Mesenchymal stem cell (in vitro differentiated cells and primary cell): Measurements from ENCODE around the gene SPINK4.
A peak's percentile ranks its signal among the peaks of the same experiment; 100 is the strongest.

Experiments
- DNase-seq: peaks from one replicate; pipeline ENCODE4 v3.0.0-alpha.2; 2013
- H2AFZ ChIP-seq: one replicate; pipeline ENCODE4 v1.6.1; 2013; ENCODE audit warnings: low read depth, mild to moderate bottlenecking, control low read depth, inconsistent platforms, low read length, moderate library complexity
- H2AK5ac ChIP-seq: 2 replicates; pipeline ENCODE4 v1.6.1; 2013; ENCODE audit warnings: low read length, moderate library complexity, mild to moderate bottlenecking, inconsistent platforms; ENCODE audit not compliant: severe bottlenecking
- H2BK120ac ChIP-seq: one replicate; pipeline ENCODE4 v1.6.1; 2013; ENCODE audit warnings: low read depth, mild to moderate bottlenecking, inconsistent platforms, low read length, moderate library complexity
- H2BK12ac ChIP-seq, 2 experiments: one replicate each; pipeline ENCODE4 v1.6.1; 2013; ENCODE audit warnings: inconsistent platforms in 2 of 2, low read length in 2 of 2, mild to moderate bottlenecking in 2 of 2, moderate library complexity in 2 of 2, control low read depth in 1 of 2
- H2BK15ac ChIP-seq: one replicate; pipeline ENCODE4 v1.6.1; 2013; ENCODE audit warnings: mild to moderate bottlenecking, low read depth, inconsistent platforms; ENCODE audit not compliant: poor library complexity, severe bottlenecking
- H2BK5ac ChIP-seq: 2 replicates; pipeline ENCODE4 v1.6.1; 2013; ENCODE audit warnings: low read depth, mild to moderate bottlenecking, low read length, control low read depth, inconsistent platforms; ENCODE audit not compliant: poor library complexity, severe bottlenecking
- H3K14ac ChIP-seq, 2 experiments: one replicate each; pipeline ENCODE4 v1.6.1; 2013; ENCODE audit warnings: inconsistent platforms in 2 of 2, low read length in 2 of 2, control low read depth in 1 of 2, mild to moderate bottlenecking in 1 of 2, moderate library complexity in 1 of 2
- H3K18ac ChIP-seq, 2 experiments: one replicate each; pipeline ENCODE4 v1.6.1; 2013; ENCODE audit warnings: inconsistent platforms in 2 of 2, low read length in 2 of 2, control low read depth in 1 of 2, low read depth in 1 of 2, mild to moderate bottlenecking in 1 of 2
- H3K23ac ChIP-seq, 2 experiments: one replicate each; pipeline ENCODE4 v1.6.1; 2013; ENCODE audit warnings: inconsistent platforms in 2 of 2, low read length in 2 of 2, mild to moderate bottlenecking in 2 of 2, moderate library complexity in 2 of 2, control low read depth in 1 of 2
- H3K27ac ChIP-seq: 2 replicates; pipeline ENCODE4 v1.5.1; 2013; ENCODE audit warnings: mild to moderate bottlenecking, moderate library complexity, low read length, control low read depth, inconsistent platforms; ENCODE audit not compliant: poor library complexity, severe bottlenecking
- H3K27me3 ChIP-seq, 2 experiments: 2 replicates each; pipeline versions ENCODE4 v1.6.1 to v1.7.0; 2013; ENCODE audit warnings: low read length in 2 of 2, mild to moderate bottlenecking in 2 of 2, moderate library complexity in 2 of 2, control low read depth in 1 of 2, inconsistent platforms in 1 of 2; ENCODE audit not compliant: control insufficient read depth in 1 of 2, insufficient read depth in 1 of 2
- H3K36me3 ChIP-seq, 2 experiments: 2 replicates each; pipeline versions ENCODE4 v1.6.1 to v1.7.0; 2013; ENCODE audit warnings: low read length in 2 of 2, control low read depth in 1 of 2, inconsistent platforms in 1 of 2, low read depth in 1 of 2, mild to moderate bottlenecking in 1 of 2; ENCODE audit not compliant: insufficient read depth in 2 of 2, control insufficient read depth in 1 of 2
- H3K4ac ChIP-seq, 2 experiments: one replicate each; pipeline ENCODE4 v1.6.1; 2013; ENCODE audit warnings: inconsistent platforms in 2 of 2, low read length in 2 of 2, mild to moderate bottlenecking in 2 of 2, moderate library complexity in 2 of 2, control low read depth in 1 of 2, low read depth in 1 of 2
- H3K4me1 ChIP-seq: 2 replicates; pipeline ENCODE4 v1.6.1; 2013; ENCODE audit warnings: low read depth, low read length, control low read depth; ENCODE audit not compliant: control insufficient read depth, insufficient read depth
- H3K4me2 ChIP-seq: 2 replicates; pipeline ENCODE4 v1.6.1; 2013; ENCODE audit warnings: low read length, mild to moderate bottlenecking, inconsistent platforms; ENCODE audit not compliant: poor library complexity, severe bottlenecking
- H3K4me3 ChIP-seq, 2 experiments: 2 replicates each; pipeline versions ENCODE4 v1.5.1 to v1.7.0; 2013; ENCODE audit warnings: low read length in 2 of 2, mild to moderate bottlenecking in 2 of 2, control low read depth in 1 of 2, low read depth in 1 of 2; ENCODE audit not compliant: insufficient read depth in 1 of 2
- H3K79me1 ChIP-seq: replicated peaks from 2 replicates; pipeline ENCODE4 v1.6.1; 2013; ENCODE audit warnings: mild to moderate bottlenecking, control low read depth, low read length, inconsistent platforms; ENCODE audit not compliant: poor library complexity, severe bottlenecking
- H3K9ac ChIP-seq: 2 replicates; pipeline ENCODE4 v1.7.0; 2013; ENCODE audit warnings: mild to moderate bottlenecking, low read length, moderate library complexity
- H3K9me3 ChIP-seq: 2 replicates; pipeline ENCODE4 v1.7.0; 2013; ENCODE audit warnings: mild to moderate bottlenecking, low read length; ENCODE audit not compliant: control insufficient read depth
- H4K8ac ChIP-seq: one replicate; pipeline ENCODE4 v1.6.1; 2013; ENCODE audit warnings: inconsistent platforms, mild to moderate bottlenecking, low read length, moderate library complexity
- H4K91ac ChIP-seq: one replicate; pipeline ENCODE4 v1.6.1; 2013; ENCODE audit warnings: mild to moderate bottlenecking, low read length, inconsistent platforms
- WGBS: methylation state at CpG from one replicate; pipeline ENCODE4 v1.1.7; 2013; ENCODE audit warnings: mixed read lengths; 5-methylcytosine and 5-hydroxymethylcytosine counted together

SPINK4 gene

DNA sequence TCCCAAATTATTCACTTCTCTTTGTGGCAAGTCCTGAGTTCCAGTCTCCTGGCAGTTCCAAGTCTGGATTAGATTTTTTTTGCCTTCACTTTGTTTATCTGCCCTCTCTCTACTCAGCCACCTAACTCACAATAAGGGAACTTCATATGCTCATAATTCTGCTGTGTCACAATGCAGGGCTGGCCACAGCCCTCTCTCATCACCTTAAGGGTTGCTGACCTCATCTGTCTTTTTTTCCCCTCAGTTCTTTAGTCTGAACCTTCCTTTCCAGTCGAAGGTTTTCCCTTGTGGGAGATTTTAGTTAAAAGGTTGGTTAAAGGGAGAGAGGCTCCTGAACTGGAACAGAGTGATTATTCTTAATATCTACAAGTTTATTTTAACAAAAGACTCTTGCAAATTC is 20.4 kb downstream of the SPINK4 start:
- Histone ChIP-seq H2BK5ac (no peak overlapping the region), H3K79me1 (peaks cover 28% of the 10 kb centered on the region), H2AK5ac (no peak overlapping the region), H3K18ac (no peak overlapping the region), H2AFZ (no peak overlapping the region), H3K9ac (no peak overlapping the region), H3K4me2 (no peak overlapping the region), H3K36me3 (peaks cover 8 to 67% of the 10 kb centered on the region in 2 experiments), H3K4me3 (no peak overlapping the region), H3K27ac (no peak overlapping the region), H2BK15ac (no peak overlapping the region), H3K14ac (no peak overlapping the region), H2BK120ac (no peak overlapping the region), H4K91ac (no peak overlapping the region), H2BK12ac (no peak overlapping the region), H3K27me3 (no peaks in the 10 kb centered on the region), H4K8ac (no peak overlapping the region), H3K23ac (no peak overlapping the region), H3K9me3 (no peaks in the 10 kb centered on the region), H3K4ac (no peak overlapping the region), H3K4me1 (peaks cover 15% of the 10 kb centered on the region)
- WGBS = no CpG with 5 or more reads among the region's 1 CpG
- no peak for DNase-seq

DNA sequence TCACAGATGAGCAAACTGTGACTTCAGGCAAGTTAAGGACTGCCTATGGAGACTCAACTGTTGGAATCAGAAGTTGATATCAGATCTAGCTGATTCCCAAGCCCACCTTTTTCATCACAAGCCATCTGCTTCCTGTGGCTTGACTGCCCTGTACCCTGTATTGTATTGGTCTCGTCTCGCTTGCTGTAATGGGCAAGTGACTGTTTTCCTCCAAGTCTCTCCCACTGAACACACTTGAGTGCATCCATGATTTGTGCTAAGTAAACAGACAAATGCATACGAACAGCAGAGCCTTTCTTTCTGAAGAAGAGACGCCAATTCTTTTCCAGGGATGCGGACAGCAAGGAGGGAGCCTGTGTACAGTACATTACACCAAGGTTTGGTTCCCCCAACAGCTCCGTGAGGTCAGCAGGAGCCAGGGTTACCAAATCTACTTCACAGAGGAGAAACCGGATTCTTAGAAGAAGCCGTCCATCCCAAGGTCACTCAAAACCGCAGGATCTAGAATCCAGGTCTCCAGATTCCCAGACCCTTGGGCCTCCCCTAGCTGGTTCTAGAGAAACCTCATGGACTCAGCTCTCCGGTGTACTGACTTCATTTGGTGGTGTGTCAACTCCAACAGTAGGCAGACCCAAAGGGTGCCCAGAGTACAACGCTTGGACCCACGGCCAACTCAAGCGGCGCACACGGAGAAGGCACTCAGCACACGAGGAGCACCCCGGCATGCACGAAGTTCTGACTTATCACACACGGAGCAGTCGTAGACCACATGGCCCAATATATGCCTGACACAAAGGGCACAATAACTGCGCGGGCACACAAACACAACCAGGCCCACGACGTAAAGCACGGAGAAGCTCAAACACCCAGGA is 23.4 kb downstream of the SPINK4 start:
- Histone ChIP-seq H3K18ac (peak overlapping the region in 1 of 2 experiments; percentile 75), H3K4me2 (peak overlapping the region; percentile 48), H3K36me3 (peaks cover 4 to 61% of the 10 kb centered on the region in 2 experiments), H2BK120ac (no peak overlapping the region), H4K8ac (no peak overlapping the region), H4K91ac (no peak overlapping the region), H3K4me1 (peaks cover 12% of the 10 kb centered on the region), H2BK15ac (no peak overlapping the region), H2AFZ (peak overlapping the region; percentile 89), H3K27ac (no peak overlapping the region), H2BK12ac (no peak overlapping the region), H3K14ac (peak overlapping the region in 1 of 2 experiments; percentile 45), H3K9ac (peak overlapping the region; percentile 93), H3K4me3 (peak overlapping the region; percentile 92 to 97), H2BK5ac (no peak overlapping the region), H3K79me1 (peaks cover 42% of the 10 kb centered on the region), H3K27me3 (no peaks in the 10 kb centered on the region), H3K23ac (peak overlapping the region in 1 of 2 experiments; percentile 92), H3K4ac (peak overlapping the region in 1 of 2 experiments; percentile 55), H3K9me3 (no peaks in the 10 kb centered on the region), H2AK5ac (no peak overlapping the region)
- 7% methylated on average over 25 of the region's 25 CpGs for WGBS
- peak; percentile 63 for DNase-seq

DNA sequence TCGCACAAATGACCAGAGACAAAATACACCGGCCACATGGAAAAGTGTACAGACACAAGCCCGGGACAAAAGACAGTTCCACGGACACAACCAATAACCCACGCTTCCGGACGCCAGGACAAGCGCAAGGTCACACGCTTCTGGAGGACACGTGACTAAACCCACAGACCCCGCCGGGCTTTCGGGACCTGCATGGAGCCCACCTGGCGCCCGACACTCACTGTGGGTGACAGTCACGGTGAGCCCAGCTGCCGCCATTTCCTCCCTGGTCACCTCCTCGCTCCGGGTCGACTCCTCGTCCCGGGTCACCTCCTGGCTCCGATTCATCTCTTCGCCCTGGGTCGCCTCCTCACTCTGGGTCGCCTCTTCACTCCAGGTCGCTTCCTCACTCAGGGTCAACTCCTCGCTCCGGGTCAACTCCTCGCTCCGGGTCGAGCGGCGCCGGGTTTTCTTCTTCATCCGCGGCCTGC is 24.1 kb downstream of the SPINK4 start:
- H3K23ac ChIP-seq = peak overlapping the region in 1 of 2 experiments; percentile 92
- no peaks in the 10 kb centered on the region for H3K27me3 ChIP-seq
- H3K9ac ChIP-seq = peak overlapping the region; percentile 93
- H3K36me3 ChIP-seq = peaks cover 4 to 61% of the 10 kb centered on the region in 2 experiments
- H3K9me3 ChIP-seq = no peaks in the 10 kb centered on the region
- peak; percentile 48 for DNase-seq
- peak overlapping the region in 1 of 2 experiments; percentile 49 for H2BK12ac ChIP-seq
- peak overlapping the region in 1 of 2 experiments; percentile 84 for H3K4ac ChIP-seq
- peak overlapping the region; percentile 89 for H2AFZ ChIP-seq
- peak overlapping the region in 1 of 2 experiments; percentile 75 for H3K18ac ChIP-seq
- 0% methylated on average over 37 of the region's 37 CpGs for WGBS
- H2BK15ac ChIP-seq = no peak overlapping the region
- peak overlapping the region in 1 of 2 experiments; percentile 45 for H3K14ac ChIP-seq
- H2BK120ac ChIP-seq = no peak overlapping the region
- H2AK5ac ChIP-seq = no peak overlapping the region
- H3K79me1 ChIP-seq = peaks cover 42% of the 10 kb centered on the region
- H2BK5ac ChIP-seq = no peak overlapping the region
- H4K91ac ChIP-seq = no peak overlapping the region
- H3K4me3 ChIP-seq = peak overlapping the region; percentile 92 to 97
- H3K27ac ChIP-seq = no peak overlapping the region
- peaks cover 12% of the 10 kb centered on the region for H3K4me1 ChIP-seq
- peak overlapping the region; percentile 48 for H3K4me2 ChIP-seq
- no peak overlapping the region for H4K8ac ChIP-seq
